Mesenchymal stem cell (in vitro differentiated cells and primary cell): Measurements from ENCODE around the gene ROBO2.
A peak's percentile ranks its signal among the peaks of the same experiment; 100 is the strongest.

Source experiments
- DNase-seq: peaks from one replicate; pipeline ENCODE4 v3.0.0-alpha.2; 2013
- H2AFZ ChIP-seq: one replicate; pipeline ENCODE4 v1.6.1; 2013; ENCODE audit warnings: low read depth, mild to moderate bottlenecking, control low read depth, inconsistent platforms, low read length, moderate library complexity
- H2AK5ac ChIP-seq: 2 replicates; pipeline ENCODE4 v1.6.1; 2013; ENCODE audit warnings: low read length, moderate library complexity, mild to moderate bottlenecking, inconsistent platforms; ENCODE audit not compliant: severe bottlenecking
- H2BK120ac ChIP-seq: one replicate; pipeline ENCODE4 v1.6.1; 2013; ENCODE audit warnings: low read depth, mild to moderate bottlenecking, inconsistent platforms, low read length, moderate library complexity
- H2BK12ac ChIP-seq, 2 experiments: one replicate each; pipeline ENCODE4 v1.6.1; 2013; ENCODE audit warnings: inconsistent platforms in 2 of 2, low read length in 2 of 2, mild to moderate bottlenecking in 2 of 2, moderate library complexity in 2 of 2, control low read depth in 1 of 2
- H2BK15ac ChIP-seq: one replicate; pipeline ENCODE4 v1.6.1; 2013; ENCODE audit warnings: mild to moderate bottlenecking, low read depth, inconsistent platforms; ENCODE audit not compliant: poor library complexity, severe bottlenecking
- H2BK5ac ChIP-seq: 2 replicates; pipeline ENCODE4 v1.6.1; 2013; ENCODE audit warnings: low read depth, mild to moderate bottlenecking, low read length, control low read depth, inconsistent platforms; ENCODE audit not compliant: poor library complexity, severe bottlenecking
- H3K14ac ChIP-seq, 2 experiments: one replicate each; pipeline ENCODE4 v1.6.1; 2013; ENCODE audit warnings: inconsistent platforms in 2 of 2, low read length in 2 of 2, control low read depth in 1 of 2, mild to moderate bottlenecking in 1 of 2, moderate library complexity in 1 of 2
- H3K18ac ChIP-seq, 2 experiments: one replicate each; pipeline ENCODE4 v1.6.1; 2013; ENCODE audit warnings: inconsistent platforms in 2 of 2, low read length in 2 of 2, control low read depth in 1 of 2, low read depth in 1 of 2, mild to moderate bottlenecking in 1 of 2
- H3K23ac ChIP-seq, 2 experiments: one replicate each; pipeline ENCODE4 v1.6.1; 2013; ENCODE audit warnings: inconsistent platforms in 2 of 2, low read length in 2 of 2, mild to moderate bottlenecking in 2 of 2, moderate library complexity in 2 of 2, control low read depth in 1 of 2
- H3K27ac ChIP-seq: 2 replicates; pipeline ENCODE4 v1.5.1; 2013; ENCODE audit warnings: mild to moderate bottlenecking, moderate library complexity, low read length, control low read depth, inconsistent platforms; ENCODE audit not compliant: poor library complexity, severe bottlenecking
- H3K27me3 ChIP-seq, 2 experiments: 2 replicates each; pipeline versions ENCODE4 v1.6.1 to v1.7.0; 2013; ENCODE audit warnings: low read length in 2 of 2, mild to moderate bottlenecking in 2 of 2, moderate library complexity in 2 of 2, control low read depth in 1 of 2, inconsistent platforms in 1 of 2; ENCODE audit not compliant: control insufficient read depth in 1 of 2, insufficient read depth in 1 of 2
- H3K36me3 ChIP-seq, 2 experiments: 2 replicates each; pipeline versions ENCODE4 v1.6.1 to v1.7.0; 2013; ENCODE audit warnings: low read length in 2 of 2, control low read depth in 1 of 2, inconsistent platforms in 1 of 2, low read depth in 1 of 2, mild to moderate bottlenecking in 1 of 2; ENCODE audit not compliant: insufficient read depth in 2 of 2, control insufficient read depth in 1 of 2
- H3K4ac ChIP-seq, 2 experiments: one replicate each; pipeline ENCODE4 v1.6.1; 2013; ENCODE audit warnings: inconsistent platforms in 2 of 2, low read length in 2 of 2, mild to moderate bottlenecking in 2 of 2, moderate library complexity in 2 of 2, control low read depth in 1 of 2, low read depth in 1 of 2
- H3K4me1 ChIP-seq: 2 replicates; pipeline ENCODE4 v1.6.1; 2013; ENCODE audit warnings: low read depth, low read length, control low read depth; ENCODE audit not compliant: control insufficient read depth, insufficient read depth
- H3K4me2 ChIP-seq: 2 replicates; pipeline ENCODE4 v1.6.1; 2013; ENCODE audit warnings: low read length, mild to moderate bottlenecking, inconsistent platforms; ENCODE audit not compliant: poor library complexity, severe bottlenecking
- H3K4me3 ChIP-seq, 2 experiments: 2 replicates each; pipeline versions ENCODE4 v1.5.1 to v1.7.0; 2013; ENCODE audit warnings: low read length in 2 of 2, mild to moderate bottlenecking in 2 of 2, control low read depth in 1 of 2, low read depth in 1 of 2; ENCODE audit not compliant: insufficient read depth in 1 of 2
- H3K79me1 ChIP-seq: replicated peaks from 2 replicates; pipeline ENCODE4 v1.6.1; 2013; ENCODE audit warnings: mild to moderate bottlenecking, control low read depth, low read length, inconsistent platforms; ENCODE audit not compliant: poor library complexity, severe bottlenecking
- H3K9ac ChIP-seq: 2 replicates; pipeline ENCODE4 v1.7.0; 2013; ENCODE audit warnings: mild to moderate bottlenecking, low read length, moderate library complexity
- H3K9me3 ChIP-seq: 2 replicates; pipeline ENCODE4 v1.7.0; 2013; ENCODE audit warnings: mild to moderate bottlenecking, low read length; ENCODE audit not compliant: control insufficient read depth
- H4K8ac ChIP-seq: one replicate; pipeline ENCODE4 v1.6.1; 2013; ENCODE audit warnings: inconsistent platforms, mild to moderate bottlenecking, low read length, moderate library complexity
- H4K91ac ChIP-seq: one replicate; pipeline ENCODE4 v1.6.1; 2013; ENCODE audit warnings: mild to moderate bottlenecking, low read length, inconsistent platforms
- WGBS: methylation state at CpG from one replicate; pipeline ENCODE4 v1.1.7; 2013; ENCODE audit warnings: mixed read lengths; 5-methylcytosine and 5-hydroxymethylcytosine counted together

The ROBO2 gene

GRCh38 chr3:77370413-77370812 is 330.5 kb downstream of the ROBO2 start:
- Histone ChIP-seq H2BK120ac (no peak overlapping the region), H3K9me3 (no peaks in the 10 kb centered on the region), H3K23ac (no peak overlapping the region), H2BK15ac (no peak overlapping the region), H4K91ac (no peak overlapping the region), H3K18ac (no peak overlapping the region), H3K4me1 (no peaks in the 10 kb centered on the region), H3K27me3 (no peaks in the 10 kb centered on the region), H3K27ac (no peak overlapping the region), H3K4me2 (no peak overlapping the region), H3K4ac (no peak overlapping the region), H3K14ac (no peak overlapping the region), H2AFZ (no peak overlapping the region), H2BK5ac (no peak overlapping the region), H3K9ac (no peak overlapping the region), H2AK5ac (no peak overlapping the region), H4K8ac (no peak overlapping the region), H3K79me1 (no peaks in the 10 kb centered on the region), H3K36me3 (no peaks in the 10 kb centered on the region), H2BK12ac (no peak overlapping the region), H3K4me3 (no peak overlapping the region)
- DNase-seq = peak; percentile 37
- 53% methylated on average over 3 of the region's 5 CpGs for WGBS

- 63% methylated on average over 2 of the region's 3 CpGs for WGBS
- Histone ChIP-seq H2BK120ac (no peak overlapping the region), H3K4me1 (no peaks in the 10 kb centered on the region), H2BK5ac (no peak overlapping the region), H3K79me1 (no peaks in the 10 kb centered on the region), H3K9me3 (no peaks in the 10 kb centered on the region), H2AFZ (no peak overlapping the region), H3K9ac (no peak overlapping the region), H3K4me2 (no peak overlapping the region), H3K4me3 (no peak overlapping the region), H3K4ac (no peak overlapping the region), H3K18ac (no peak overlapping the region), H3K27ac (no peak overlapping the region), H3K14ac (no peak overlapping the region), H4K91ac (no peak overlapping the region), H3K27me3 (no peaks in the 10 kb centered on the region), H4K8ac (no peak overlapping the region), H3K36me3 (no peaks in the 10 kb centered on the region), H3K23ac (no peak overlapping the region), H2BK15ac (no peak overlapping the region), H2BK12ac (no peak overlapping the region), H2AK5ac (no peak overlapping the region)
- no peak for DNase-seq
Observed at GRCh38 chr3:77372018-77372417, 332.1 kb downstream of the ROBO2 start.

- H3K4me3 ChIP-seq = no peak overlapping the region
- no peak overlapping the region for H3K4me2 ChIP-seq
- H3K9ac ChIP-seq = no peak overlapping the region
- no peaks in the 10 kb centered on the region for H3K79me1 ChIP-seq
- H3K23ac ChIP-seq = no peak overlapping the region
- no peak overlapping the region for H2BK5ac ChIP-seq
- no peak for DNase-seq
- no peaks in the 10 kb centered on the region for H3K27me3 ChIP-seq
- no peaks in the 10 kb centered on the region for H3K4me1 ChIP-seq
- H3K9me3 ChIP-seq = no peaks in the 10 kb centered on the region
- no peak overlapping the region for H2AK5ac ChIP-seq
- H3K27ac ChIP-seq = no peak overlapping the region
- no peak overlapping the region for H2BK120ac ChIP-seq
- no peak overlapping the region for H2BK15ac ChIP-seq
- H2AFZ ChIP-seq = no peak overlapping the region
- H3K18ac ChIP-seq = no peak overlapping the region
- WGBS = 53% methylated on average over 1 of the region's 2 CpGs
- H4K8ac ChIP-seq = no peak overlapping the region
- no peak overlapping the region for H3K4ac ChIP-seq
- no peak overlapping the region for H3K14ac ChIP-seq
- no peak overlapping the region for H4K91ac ChIP-seq
- no peaks in the 10 kb centered on the region for H3K36me3 ChIP-seq
- no peak overlapping the region for H2BK12ac ChIP-seq
Observed at GRCh38 chr3:77372634-77373346, 332.9 kb downstream of the ROBO2 start.

- no peaks in the 10 kb centered on the region for H3K79me1 ChIP-seq
- H2BK15ac ChIP-seq = no peak overlapping the region
- no peak overlapping the region for H3K9ac ChIP-seq
- no peak overlapping the region for H2AFZ ChIP-seq
- H4K8ac ChIP-seq = no peak overlapping the region
- no peak overlapping the region for H3K4me2 ChIP-seq
- no peak overlapping the region for H2BK5ac ChIP-seq
- H3K27ac ChIP-seq = no peak overlapping the region
- no peak overlapping the region for H4K91ac ChIP-seq
- no peak for DNase-seq
- H3K36me3 ChIP-seq = no peaks in the 10 kb centered on the region
- H3K18ac ChIP-seq = no peak overlapping the region
- H3K4ac ChIP-seq = no peak overlapping the region
- H3K27me3 ChIP-seq = no peaks in the 10 kb centered on the region
- WGBS = 90% methylated on average over 5 of the region's 6 CpGs
- no peak overlapping the region for H3K4me3 ChIP-seq
- no peaks in the 10 kb centered on the region for H3K4me1 ChIP-seq
- H3K9me3 ChIP-seq = no peaks in the 10 kb centered on the region
- H2AK5ac ChIP-seq = no peak overlapping the region
- no peak overlapping the region for H3K23ac ChIP-seq
- no peak overlapping the region for H2BK12ac ChIP-seq
- H3K14ac ChIP-seq = no peak overlapping the region
- no peak overlapping the region for H2BK120ac ChIP-seq
Observed at GRCh38 chr3:77373619-77374018, 333.7 kb downstream of the ROBO2 start.
